H9 (cell line): ENCODE data around the gene CLTCL1. TPM values are rescaled to one million over a fixed set of nuclear protein-coding genes. Genes with fewer than 3 reads are reported as not detected.
A peak's percentile ranks its signal among the peaks of the same experiment; 100 is the strongest.

ENCODE experiments used
- DNase-seq: peaks from one replicate; pipeline ENCODE4 v3.0.0-alpha.2; 2017
- H2AFZ ChIP-seq: one replicate; pipeline ENCODE4 v1.6.1; 2013; ENCODE audit warnings: mild to moderate bottlenecking, low read length, control low read depth, moderate library complexity
- H2AK5ac ChIP-seq: 2 replicates; pipeline ENCODE4 v1.6.1; 2013; ENCODE audit warnings: low read length, control low read depth, mixed read lengths; ENCODE audit not compliant: insufficient read length
- H2BK120ac ChIP-seq: one replicate; pipeline ENCODE4 v1.6.1; 2013; ENCODE audit warnings: low read depth, mild to moderate bottlenecking, low read length, control low read depth, inconsistent platforms; ENCODE audit not compliant: poor library complexity, severe bottlenecking
- H2BK12ac ChIP-seq: 2 replicates; pipeline ENCODE4 v1.6.1; 2013; ENCODE audit warnings: low read length, control low read depth, mixed read lengths, low read depth; ENCODE audit not compliant: insufficient read length
- H2BK15ac ChIP-seq: 2 replicates; pipeline ENCODE4 v1.6.1; 2013; ENCODE audit warnings: low read depth, low read length, control low read depth
- H2BK20ac ChIP-seq: one replicate; pipeline ENCODE4 v1.6.1; 2013; ENCODE audit warnings: low read depth, mild to moderate bottlenecking, low read length, control low read depth, inconsistent platforms; ENCODE audit not compliant: poor library complexity, severe bottlenecking
- H2BK5ac ChIP-seq: 2 replicates; pipeline ENCODE4 v1.6.1; 2013; ENCODE audit warnings: low read length, control low read depth, mixed read lengths; ENCODE audit not compliant: insufficient read length
- H3K14ac ChIP-seq: 2 replicates; pipeline ENCODE4 v1.6.1; 2013; ENCODE audit warnings: low read length, control low read depth; ENCODE audit not compliant: insufficient read depth
- H3K18ac ChIP-seq: 2 replicates; pipeline ENCODE4 v1.6.1; 2013; ENCODE audit warnings: low read depth, mild to moderate bottlenecking, mixed read lengths, low read length, control low read depth; ENCODE audit not compliant: insufficient read length
- H3K23ac ChIP-seq: 2 replicates; pipeline ENCODE4 v1.6.1; 2013; ENCODE audit warnings: low read length, control low read depth, mixed read lengths, low read depth; ENCODE audit not compliant: insufficient read length
- H3K23me2 ChIP-seq: 2 replicates; pipeline ENCODE4 v1.6.1; 2013; ENCODE audit warnings: low read depth, mild to moderate bottlenecking, mixed read lengths, low read length, control low read depth; ENCODE audit not compliant: insufficient read length, poor library complexity, severe bottlenecking
- H3K27ac ChIP-seq: 2 replicates; pipeline ENCODE4 v1.5.1; 2013; ENCODE audit warnings: low read length, control low read depth, mixed read lengths, low read depth; ENCODE audit not compliant: insufficient read length
- H3K27me3 ChIP-seq: 2 replicates; pipeline ENCODE4 v1.6.1; 2013; ENCODE audit warnings: low read length, control low read depth, inconsistent platforms; ENCODE audit not compliant: insufficient read depth
- H3K4ac ChIP-seq: 2 replicates; pipeline ENCODE4 v1.6.1; 2013; ENCODE audit warnings: low read depth, mild to moderate bottlenecking, control low read depth, inconsistent platforms, low read length, moderate library complexity
- H3K4me1 ChIP-seq: 2 replicates; pipeline ENCODE4 v1.6.1; 2013; ENCODE audit warnings: low read length, control low read depth, inconsistent platforms; ENCODE audit not compliant: insufficient read depth
- H3K4me2 ChIP-seq: 2 replicates; pipeline ENCODE4 v1.6.1; 2013; ENCODE audit warnings: low read length, control low read depth, mixed read lengths; ENCODE audit not compliant: insufficient read length, insufficient read depth
- H3K56ac ChIP-seq: 2 replicates; pipeline ENCODE4 v1.6.1; 2013; ENCODE audit warnings: low read depth, mild to moderate bottlenecking, mixed read lengths, low read length, control low read depth; ENCODE audit not compliant: insufficient read length
- H3K79me1 ChIP-seq: 2 replicates; pipeline ENCODE4 v1.6.1; 2013; ENCODE audit warnings: low read depth, mild to moderate bottlenecking, moderate library complexity, low read length, control low read depth, inconsistent platforms; ENCODE audit not compliant: insufficient read depth, poor library complexity, severe bottlenecking
- H3K79me2 ChIP-seq: 2 replicates; pipeline ENCODE4 v1.6.1; 2013; ENCODE audit warnings: low read length, control low read depth, inconsistent platforms; ENCODE audit not compliant: insufficient read depth
- H3K9ac ChIP-seq: 2 replicates; pipeline ENCODE4 v1.6.1; 2013; ENCODE audit warnings: low read length, control low read depth, mixed read lengths; ENCODE audit not compliant: insufficient read length; ENCODE audit errors: extremely low read depth
- H3K9me3 ChIP-seq: one replicate; pipeline ENCODE4 v1.6.1; 2013; ENCODE audit warnings: low read depth, low read length, inconsistent platforms; ENCODE audit not compliant: control insufficient read depth
- H3T11ph ChIP-seq: one replicate; pipeline ENCODE4 v1.6.1; 2013; ENCODE audit warnings: mild to moderate bottlenecking, low read length, control low read depth, inconsistent platforms
- H4K20me1 ChIP-seq: one replicate; pipeline ENCODE4 v1.6.1; 2013; ENCODE audit not compliant: control insufficient read depth, insufficient read length, insufficient read depth
- H4K5ac ChIP-seq: 2 replicates; pipeline ENCODE4 v1.6.1; 2013; ENCODE audit warnings: low read depth, mild to moderate bottlenecking, mixed read lengths, low read length, control low read depth; ENCODE audit not compliant: insufficient read length
- H4K8ac ChIP-seq: replicated peaks from 2 replicates; pipeline ENCODE4 v1.6.1; 2013; ENCODE audit warnings: low read length, control low read depth, mixed read lengths, low read depth; ENCODE audit not compliant: insufficient read length
- H4K91ac ChIP-seq: 2 replicates; pipeline ENCODE4 v1.6.1; 2013; ENCODE audit warnings: low read depth, mild to moderate bottlenecking, moderate library complexity, mixed read lengths, low read length, control low read depth; ENCODE audit not compliant: insufficient read length
- H3K27ac Mint-ChIP-seq, 3 experiments: 2 replicates in 2 of 3; 3 replicates in 1 of 3; pipeline ENCODE4 v1.8.0; 2020 to 2021; ENCODE audit warnings: mixed read lengths in 3 of 3, mild to moderate bottlenecking in 1 of 3, moderate library complexity in 1 of 3
- H3K27me3 Mint-ChIP-seq: 2 replicates; pipeline ENCODE4 v1.8.0; 2021; ENCODE audit warnings: low read depth, mild to moderate bottlenecking, moderate library complexity, mixed read lengths
- H3K36me3 Mint-ChIP-seq, 3 experiments: 2 replicates in 2 of 3; 3 replicates in 1 of 3; pipeline ENCODE4 v1.8.0; 2020 to 2021; ENCODE audit warnings: low read depth in 3 of 3, mixed read lengths in 3 of 3; ENCODE audit not compliant: insufficient read depth in 1 of 3
- H3K4me1 Mint-ChIP-seq, 2 experiments: 2 replicates each; pipeline ENCODE4 v1.8.0; 2020; ENCODE audit warnings: mixed read lengths in 2 of 2
- H3K4me3 Mint-ChIP-seq, 2 experiments: 2 replicates in 1 of 2; 3 replicates in 1 of 2; pipeline ENCODE4 v1.8.0; 2020 to 2021; ENCODE audit warnings: mild to moderate bottlenecking in 2 of 2, mixed read lengths in 2 of 2, moderate library complexity in 1 of 2
- H3K9me3 Mint-ChIP-seq, 2 experiments: 2 replicates in 1 of 2; 3 replicates in 1 of 2; pipeline ENCODE4 v1.8.0; 2020; ENCODE audit warnings: mild to moderate bottlenecking in 2 of 2, mixed read lengths in 2 of 2, moderate library complexity in 1 of 2
- WGBS: extraction: QIAGEN DNeasy Blood & Tissue Kit; methylation state at CpG from one replicate; pipeline ENCODE4 v1.1.7; 2013; ENCODE audit warnings: missing lambda C conversion rate, low lambda C conversion rate, mixed read lengths; ENCODE audit not compliant: insufficient read length; ENCODE audit errors: extremely low coverage; 5-methylcytosine and 5-hydroxymethylcytosine counted together
- total RNA-seq: library from RNA; stranded (reverse); gene quantifications from 2 replicates; pipeline ENCODE4 v1.2.1, GENCODE V29; 2021
- TF ChIP-seq, protein P1 (sequence below): fragments of 200-600 bp; sonication (generic); conservative IDR thresholded peaks from 3 replicates; pipeline ENCODE4 v1.8.0; 2021; ENCODE audit warnings: antibody characterized with exemption, mild to moderate bottlenecking

CLTCL1 gene
- total RNA-seq, 1 experiment from 2014 or later = 11.1 TPM

DNA sequence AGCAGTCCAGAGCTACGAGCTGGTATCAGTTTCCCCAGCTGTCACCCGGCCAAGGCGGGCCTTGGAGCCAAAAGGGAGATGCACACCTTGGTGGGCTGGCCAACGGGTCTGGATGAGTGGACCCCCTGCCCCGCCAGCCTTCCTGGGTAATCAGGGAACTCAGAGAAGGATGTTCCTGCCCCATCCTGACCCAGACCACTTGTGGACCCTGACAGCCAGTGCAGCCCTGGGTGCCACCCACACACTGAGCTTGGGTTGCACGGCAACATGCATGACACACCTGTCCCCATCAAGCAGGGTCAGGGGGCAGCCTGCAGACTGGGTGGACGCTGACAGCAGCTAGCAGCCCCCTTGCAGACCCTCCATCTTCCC, 121.6 kb downstream of the CLTCL1 start:
- no peak overlapping the region for H3K4me2 ChIP-seq
- H2AFZ ChIP-seq = no peak overlapping the region
- H2AK5ac ChIP-seq = no peak overlapping the region
- H3K9me3 ChIP-seq = no peaks in the 10 kb centered on the region
- no peak overlapping the region for H2BK5ac ChIP-seq
- Mint-ChIP-seq H3K27me3 (peaks cover 64% of the 10 kb centered on the region), H3K9me3 (no peaks in the 10 kb centered on the region), H3K4me3 (peak overlapping the region; percentile 93 to 95), H3K4me1 (peaks cover 35 to 48% of the 10 kb centered on the region in 2 experiments), H3K27ac (no peak overlapping the region), H3K36me3 (peaks cover 0 to 10% (median 8%) of the 10 kb centered on the region in 3 experiments; a peak in 3 of 7 replicates)
- H3K14ac ChIP-seq = no peak overlapping the region; the same call in 1 of the 2 replicates
- H4K5ac ChIP-seq = no peak overlapping the region
- H3K27ac ChIP-seq = no peak overlapping the region
- no peak overlapping the region for H3K9ac ChIP-seq
- no peak overlapping the region for H4K8ac ChIP-seq
- H4K20me1 ChIP-seq = no peaks in the 10 kb centered on the region
- H3K23ac ChIP-seq = no peak overlapping the region
- H4K91ac ChIP-seq = no peak overlapping the region
- TF ChIP-seq, protein P1, sequence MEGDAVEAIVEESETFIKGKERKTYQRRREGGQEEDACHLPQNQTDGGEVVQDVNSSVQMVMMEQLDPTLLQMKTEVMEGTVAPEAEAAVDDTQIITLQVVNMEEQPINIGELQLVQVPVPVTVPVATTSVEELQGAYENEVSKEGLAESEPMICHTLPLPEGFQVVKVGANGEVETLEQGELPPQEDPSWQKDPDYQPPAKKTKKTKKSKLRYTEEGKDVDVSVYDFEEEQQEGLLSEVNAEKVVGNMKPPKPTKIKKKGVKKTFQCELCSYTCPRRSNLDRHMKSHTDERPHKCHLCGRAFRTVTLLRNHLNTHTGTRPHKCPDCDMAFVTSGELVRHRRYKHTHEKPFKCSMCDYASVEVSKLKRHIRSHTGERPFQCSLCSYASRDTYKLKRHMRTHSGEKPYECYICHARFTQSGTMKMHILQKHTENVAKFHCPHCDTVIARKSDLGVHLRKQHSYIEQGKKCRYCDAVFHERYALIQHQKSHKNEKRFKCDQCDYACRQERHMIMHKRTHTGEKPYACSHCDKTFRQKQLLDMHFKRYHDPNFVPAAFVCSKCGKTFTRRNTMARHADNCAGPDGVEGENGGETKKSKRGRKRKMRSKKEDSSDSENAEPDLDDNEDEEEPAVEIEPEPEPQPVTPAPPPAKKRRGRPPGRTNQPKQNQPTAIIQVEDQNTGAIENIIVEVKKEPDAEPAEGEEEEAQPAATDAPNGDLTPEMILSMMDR = no peak
- no peak overlapping the region for H2BK20ac ChIP-seq
- no peak overlapping the region for H2BK120ac ChIP-seq
- H3K4me1 ChIP-seq = peaks cover 3% of the 10 kb centered on the region; the same call in 1 of the 2 replicates
- no peak overlapping the region for H2BK12ac ChIP-seq
- no peak overlapping the region for H3K56ac ChIP-seq
- no peak overlapping the region for H3K18ac ChIP-seq
- WGBS = no CpG with 5 or more reads among the region's 7 CpGs
- peaks cover 6% of the 10 kb centered on the region for H3K79me1 ChIP-seq
- peaks cover 4% of the 10 kb centered on the region; the same call in 1 of the 2 replicates for H3K27me3 ChIP-seq
- no peak for DNase-seq
- no peak overlapping the region for H3T11ph ChIP-seq
- H3K79me2 ChIP-seq = peaks cover 10% of the 10 kb centered on the region; the same call in 1 of the 2 replicates
- H2BK15ac ChIP-seq = no peak overlapping the region
- no peak overlapping the region for H3K4ac ChIP-seq
- peaks cover 15% of the 10 kb centered on the region for H3K23me2 ChIP-seq
